IPS-11a (cell line): ENCODE measurements around the gene RPS6KA5.
"Not testable (repeated sequence)": the region's sequence is repeated elsewhere in the genome, so short reads cannot be mapped to it uniquely, and the experiment has no call there.

Experiments used
- H3K4me3 ChIP-seq: one replicate; pipeline ENCODE4 v1.5.1; 2013; ENCODE audit warnings: low read depth, low read length, control low read depth

Gene RPS6KA5

GRCh38 chr14:90990141-90990540, 70.3 kb downstream of the RPS6KA5 start:
- no peak overlapping the region for H3K4me3 ChIP-seq

DNA sequence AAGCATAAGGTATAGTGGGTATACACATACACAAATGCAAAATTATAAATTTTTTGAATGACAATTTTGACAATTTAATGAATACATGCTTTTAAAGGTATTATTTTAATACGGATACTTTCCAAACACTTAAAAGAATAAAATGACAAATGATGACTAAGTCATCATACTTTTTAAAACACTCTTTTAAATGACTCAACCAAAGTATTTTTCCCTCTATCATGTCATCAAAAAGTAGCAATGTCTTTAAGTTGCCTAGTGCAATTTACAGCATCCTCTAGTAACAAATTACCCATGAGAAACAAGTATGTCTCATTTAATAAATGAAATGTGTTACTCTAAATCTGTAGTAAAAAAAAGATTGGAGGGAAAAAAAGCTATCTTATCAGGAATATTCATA, 73.3 kb downstream of the RPS6KA5 start:
- H3K4me3 ChIP-seq, result no peak overlapping the region

DNA sequence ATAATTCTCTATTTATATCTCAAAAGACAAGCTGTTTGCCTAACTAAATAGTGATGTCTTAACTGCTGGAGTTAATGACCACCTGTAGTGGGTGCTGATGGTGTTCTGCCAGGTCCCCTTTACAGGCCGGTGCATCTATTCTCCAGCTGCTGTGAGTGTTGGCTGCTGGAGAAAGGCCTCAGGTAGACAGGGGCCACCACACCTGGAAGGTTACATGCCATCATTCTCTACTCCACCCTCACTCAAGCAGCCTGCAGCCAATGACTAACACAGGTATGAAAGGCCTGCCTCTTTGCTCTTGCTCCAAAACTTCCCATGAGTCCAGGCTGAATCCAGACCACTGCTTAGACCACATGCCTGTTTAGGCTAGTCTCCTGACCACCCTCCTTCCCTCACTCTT, 73.9 kb downstream of the RPS6KA5 start:
- no peak overlapping the region for H3K4me3 ChIP-seq

DNA sequence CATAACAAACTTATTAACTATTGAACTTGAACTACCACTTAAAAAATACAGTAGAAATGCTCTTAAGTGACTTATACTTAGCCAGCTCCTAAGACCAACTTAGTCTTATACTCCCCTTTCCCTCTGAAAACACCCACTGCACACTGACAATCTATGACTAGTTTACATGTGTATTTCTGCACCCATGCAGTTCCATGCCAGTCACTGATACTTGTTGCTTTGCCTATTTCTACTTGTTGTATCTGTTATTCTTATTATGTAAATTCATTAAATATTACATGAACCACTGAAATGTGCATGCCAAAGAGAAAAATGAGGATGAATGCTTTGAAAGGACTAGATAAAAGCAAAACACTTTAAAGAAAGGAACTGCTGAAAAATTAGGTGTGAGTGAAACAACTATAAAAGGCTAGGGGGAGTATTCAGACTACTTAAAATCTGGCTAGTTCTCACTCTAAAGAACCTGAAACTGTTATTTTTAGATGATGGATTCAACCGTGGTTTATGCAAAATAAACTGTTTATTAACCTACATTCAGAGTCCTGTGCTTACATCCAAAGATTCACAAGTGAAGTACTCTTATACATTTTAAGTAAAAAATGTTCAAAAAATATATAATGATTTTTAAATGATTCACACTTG, 74.7 kb downstream of the RPS6KA5 start:
- H3K4me3 ChIP-seq, result no peak overlapping the region

- H3K4me3 ChIP-seq, result no peak overlapping the region
These were observed 76.9 kb downstream of the RPS6KA5 start for GRCh38 chr14:90983560-90983959.

DNA sequence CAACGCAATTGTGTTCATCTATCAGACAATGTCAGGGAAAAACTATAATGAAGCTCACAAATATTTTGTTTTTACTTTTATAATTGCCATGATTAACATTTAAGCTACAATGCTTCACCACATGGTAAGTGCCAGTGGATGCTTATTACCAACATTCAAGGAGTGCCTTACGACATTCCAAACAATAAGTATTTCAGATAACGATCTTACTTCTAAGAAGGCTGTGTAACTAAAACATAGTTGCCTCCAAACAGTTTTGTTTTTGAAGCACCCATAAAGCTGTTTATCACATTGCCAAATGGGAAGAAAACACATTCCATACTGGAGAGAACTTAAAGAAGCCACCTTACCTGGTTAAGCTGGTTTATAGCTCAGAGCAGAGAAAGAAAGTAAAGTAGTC, 78.8 kb downstream of the RPS6KA5 start:
- H3K4me3 ChIP-seq, result no peak overlapping the region

DNA sequence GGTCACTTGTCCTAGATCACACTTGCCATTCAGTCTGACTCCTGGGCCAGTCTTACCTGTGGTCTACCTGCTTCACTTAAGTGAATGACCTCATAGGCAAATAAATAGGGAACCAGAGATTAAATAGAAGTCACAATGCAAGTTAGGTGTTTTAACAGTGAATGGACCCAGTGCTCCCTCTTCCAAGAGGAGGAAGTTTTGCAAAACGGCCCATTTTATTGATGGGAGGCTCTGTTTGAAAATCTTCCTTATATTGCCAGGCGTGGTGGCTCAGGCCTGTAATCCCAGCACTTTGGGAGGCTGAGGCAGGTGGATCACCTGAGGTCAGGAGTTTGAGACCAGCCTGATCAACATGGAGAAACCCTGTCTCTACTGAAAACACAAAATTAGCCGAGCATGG, 79.8 kb downstream of the RPS6KA5 start:
- H3K4me3 ChIP-seq, result not testable (repeated sequence)

GRCh38 chr14:90979515-90979914, 80.9 kb downstream of the RPS6KA5 start:
- H3K4me3 ChIP-seq, result no peak overlapping the region

- H3K4me3 ChIP-seq, result no peak overlapping the region
These were observed 84.3 kb downstream of the RPS6KA5 start for GRCh38 chr14:90976101-90976500.

- H3K4me3 ChIP-seq, result no peak overlapping the region
These were observed 88.8 kb downstream of the RPS6KA5 start for GRCh38 chr14:90971687-90972086.

DNA sequence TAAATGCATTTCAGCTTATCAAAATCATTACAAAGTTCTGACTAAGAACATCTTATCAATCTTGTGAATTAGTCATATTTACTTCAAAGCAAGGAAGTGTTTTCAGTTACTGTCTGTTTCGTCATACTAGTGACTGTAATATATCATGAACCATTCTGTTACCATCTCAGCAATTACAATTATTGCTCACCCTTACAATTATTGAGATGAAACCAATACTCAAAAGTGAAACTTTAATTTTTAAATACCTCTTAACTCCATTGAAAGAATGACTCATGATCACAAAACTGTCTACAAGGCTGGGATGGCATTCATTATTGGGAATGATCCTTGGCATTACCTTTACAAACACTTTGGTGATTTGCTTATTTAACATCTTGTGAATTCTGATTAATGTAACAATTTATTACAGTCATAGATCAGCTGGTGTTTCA, 90.3 kb downstream of the RPS6KA5 start:
- no peak overlapping the region for H3K4me3 ChIP-seq

DNA sequence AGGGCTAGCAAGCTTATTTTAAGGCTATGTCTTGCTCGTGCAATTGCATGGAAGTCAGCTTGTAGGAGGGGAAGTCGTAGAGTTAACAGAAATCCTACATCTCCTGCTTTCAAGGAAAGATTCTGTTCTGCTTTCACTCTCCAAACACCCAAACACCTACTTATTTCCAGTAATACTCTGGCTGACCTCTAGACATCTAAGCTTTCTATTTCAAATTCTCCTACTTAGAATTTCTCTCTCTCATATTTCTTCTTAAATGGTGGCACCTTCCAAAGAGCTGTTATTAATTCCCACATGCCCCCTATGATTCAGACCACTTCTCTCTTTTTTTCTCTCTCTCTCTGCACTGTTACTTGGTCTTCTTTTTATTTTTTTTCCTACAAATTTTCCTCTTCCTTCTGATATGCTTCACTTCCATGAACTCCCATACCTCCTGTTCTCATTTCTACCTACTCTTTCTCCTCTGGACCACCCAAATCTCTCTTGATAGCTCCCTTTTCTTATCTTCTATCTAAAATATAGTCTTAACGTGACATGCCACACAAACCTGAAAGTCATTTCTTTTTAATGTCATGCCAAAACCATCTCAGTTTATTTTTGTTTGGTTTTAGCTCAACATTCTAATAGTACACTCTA, 90.8 kb downstream of the RPS6KA5 start:
- H3K4me3 ChIP-seq, result no peak overlapping the region

GRCh38 chr14:90968025-90968424, 92.4 kb downstream of the RPS6KA5 start:
- no peak overlapping the region for H3K4me3 ChIP-seq

GRCh38 chr14:90966493-90966892, 93.9 kb downstream of the RPS6KA5 start:
- H3K4me3 ChIP-seq, result no peak overlapping the region

- H3K4me3 ChIP-seq, result no peak overlapping the region
These were observed 94.7 kb downstream of the RPS6KA5 start for GRCh38 chr14:90965765-90966164.

DNA sequence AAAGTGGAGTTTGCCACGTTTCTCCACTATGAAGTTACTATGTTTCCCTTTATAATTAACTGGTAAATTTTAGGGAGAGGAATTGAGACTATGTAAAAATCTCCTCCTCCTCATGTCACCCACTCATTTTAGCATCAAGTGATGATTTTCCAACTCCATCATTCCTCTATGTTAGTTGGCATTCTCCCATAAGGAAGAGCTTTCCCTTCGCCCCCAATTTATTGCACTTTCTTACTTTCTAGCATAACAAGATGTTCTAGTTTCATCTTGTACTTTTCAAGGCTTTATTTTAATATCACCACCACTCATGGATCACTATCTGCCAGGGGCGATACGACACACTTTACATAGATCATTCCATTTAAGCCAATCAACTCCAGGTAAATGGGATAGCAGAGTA, 97.1 kb downstream of the RPS6KA5 start:
- no peak overlapping the region for H3K4me3 ChIP-seq

DNA sequence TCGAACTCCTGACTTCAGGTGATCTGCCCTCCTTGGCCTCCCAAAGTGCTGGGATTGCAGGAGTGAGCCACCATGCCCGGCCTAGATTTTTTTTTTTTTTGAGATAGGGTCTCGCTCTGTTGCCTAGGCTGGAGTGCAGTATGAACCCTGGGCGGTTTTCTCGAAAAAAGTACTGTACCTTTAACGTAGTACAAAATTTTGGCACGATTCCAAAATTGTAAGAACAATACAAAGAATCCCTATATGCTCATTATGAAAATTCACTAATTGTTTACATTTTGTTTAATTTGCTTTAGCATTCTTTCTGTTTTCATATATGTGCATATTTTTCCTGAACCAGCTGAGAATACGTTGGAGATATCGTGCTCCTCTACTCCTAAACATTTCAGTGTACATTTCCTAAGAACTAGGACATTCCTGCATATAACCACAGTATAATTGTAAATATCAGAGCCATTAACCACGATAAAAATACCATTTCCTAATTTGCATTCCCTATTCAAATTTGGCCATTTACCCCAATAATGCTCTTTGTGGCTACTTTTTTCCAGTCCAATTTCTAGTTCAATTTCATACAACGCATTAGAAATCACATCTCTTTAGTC, 97.8 kb downstream of the RPS6KA5 start:
- no peak overlapping the region for H3K4me3 ChIP-seq

- no peak overlapping the region for H3K4me3 ChIP-seq
These were observed 99.6 kb downstream of the RPS6KA5 start for GRCh38 chr14:90960818-90961217.

DNA sequence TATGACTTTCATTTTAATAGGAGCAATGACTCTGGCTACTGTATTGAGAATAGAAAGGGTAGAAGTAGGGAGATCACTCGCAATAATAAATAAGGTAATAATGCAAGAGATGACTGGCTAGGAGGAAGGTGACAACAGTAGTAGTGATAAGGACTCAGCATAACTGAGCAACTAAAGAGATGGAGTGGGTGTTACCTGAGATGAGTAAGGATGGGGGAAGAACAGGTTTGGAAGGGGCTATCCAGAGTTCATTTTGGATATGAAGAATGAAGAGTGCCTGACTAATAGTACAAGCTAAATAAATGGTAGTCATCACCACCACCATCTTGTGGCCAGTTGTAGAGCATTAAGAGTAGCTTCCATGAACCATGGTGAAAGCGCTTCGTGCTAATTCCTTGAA, 101.1 kb downstream of the RPS6KA5 start:
- no peak overlapping the region for H3K4me3 ChIP-seq

GRCh38 chr14:90956273-90956672, 104.2 kb downstream of the RPS6KA5 start:
- no peak overlapping the region for H3K4me3 ChIP-seq

DNA sequence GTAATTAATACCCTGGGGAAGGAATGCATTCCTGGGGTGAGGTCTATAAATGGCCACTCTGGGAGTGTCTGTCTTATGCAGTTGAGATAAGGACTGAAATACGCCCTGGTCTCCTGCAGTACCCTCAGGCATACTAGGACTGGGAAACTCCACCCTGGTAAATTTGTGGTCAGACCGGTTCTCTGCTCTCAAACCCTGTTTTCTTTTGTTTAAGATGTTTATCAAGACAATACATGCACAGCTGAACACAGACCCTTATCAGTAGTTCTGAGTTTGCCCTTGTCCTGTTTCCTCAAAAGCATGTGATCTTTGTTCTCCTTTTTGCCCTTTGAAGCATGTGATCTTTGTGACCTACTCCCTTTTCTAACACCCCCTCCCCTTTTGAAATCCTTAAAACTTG, 106.8 kb downstream of the RPS6KA5 start:
- H3K4me3 ChIP-seq, result not testable (repeated sequence)

DNA sequence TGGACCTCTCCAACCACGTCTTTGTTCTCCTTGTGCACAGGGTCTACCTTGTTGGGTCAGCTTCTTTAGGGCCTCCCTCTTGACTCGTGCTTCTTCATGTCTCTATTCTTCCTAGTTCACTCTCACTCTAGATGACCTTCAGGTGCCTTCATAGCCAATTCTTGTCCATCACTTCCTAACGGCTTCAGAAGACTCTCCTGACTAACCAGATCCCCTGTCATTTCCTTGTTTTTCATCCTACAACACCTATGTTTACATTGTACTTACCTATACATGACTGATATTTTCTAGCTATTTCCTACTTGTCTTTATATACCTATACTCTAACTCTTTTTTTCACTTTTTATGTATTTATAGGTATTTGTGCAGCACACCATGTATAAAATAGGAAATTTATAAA, 117.1 kb downstream of the RPS6KA5 start:
- H3K4me3 ChIP-seq, result no peak overlapping the region

DNA sequence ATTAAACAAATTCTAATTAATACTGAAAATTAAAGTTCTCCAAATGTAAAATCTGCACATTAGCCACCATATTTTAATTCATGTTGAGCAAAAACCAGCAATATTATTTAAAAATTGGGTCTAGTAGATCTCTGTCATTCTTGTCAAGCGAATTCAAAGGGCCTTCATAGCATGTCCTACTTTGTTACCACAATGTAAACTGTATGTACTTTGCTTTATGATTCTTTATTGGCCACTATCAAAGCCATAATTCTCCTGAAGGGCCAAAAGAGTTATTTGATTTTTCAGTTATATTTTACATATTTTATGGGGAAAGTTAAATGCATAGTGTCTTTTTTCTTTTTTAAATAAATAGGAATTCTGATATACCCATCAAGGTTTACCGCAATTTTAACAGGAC, 117.9 kb downstream of the RPS6KA5 start:
- no peak overlapping the region for H3K4me3 ChIP-seq
